Dedifferentiated amniotic fluid mesenchymal stem cell (primary cell): ENCODE data around the gene TMEM192.
"Not testable (repeated sequence)": the region's sequence is repeated elsewhere in the genome, so short reads cannot be mapped to it uniquely, and the experiment has no call there.

Source experiments
- DNase-seq: peaks from one replicate; pipeline ENCODE4 v3.0.0-alpha.2; 2016; ENCODE audit errors: extremely low spot score

The TMEM192 gene

DNA sequence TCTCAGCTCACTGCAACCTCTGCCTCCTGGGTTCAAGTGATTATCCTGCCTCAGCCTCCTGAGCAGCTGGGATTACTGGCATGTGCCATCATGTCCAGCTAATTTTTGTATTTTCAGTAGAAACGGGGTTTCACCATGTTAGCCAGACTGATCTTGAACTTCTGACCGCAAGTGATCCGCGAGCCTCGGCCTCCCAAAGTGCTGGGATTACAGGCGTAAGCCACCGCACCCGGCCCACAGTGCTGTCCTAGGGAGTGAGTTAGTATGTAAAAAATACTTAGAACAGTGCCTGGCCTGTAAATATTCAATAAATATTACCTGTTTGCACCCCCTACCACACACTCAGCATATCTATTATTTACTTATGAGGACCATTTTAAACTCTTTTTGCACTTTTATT, 20.5 kb downstream of the TMEM192 start:
- DNase-seq = not testable (repeated sequence)

DNA sequence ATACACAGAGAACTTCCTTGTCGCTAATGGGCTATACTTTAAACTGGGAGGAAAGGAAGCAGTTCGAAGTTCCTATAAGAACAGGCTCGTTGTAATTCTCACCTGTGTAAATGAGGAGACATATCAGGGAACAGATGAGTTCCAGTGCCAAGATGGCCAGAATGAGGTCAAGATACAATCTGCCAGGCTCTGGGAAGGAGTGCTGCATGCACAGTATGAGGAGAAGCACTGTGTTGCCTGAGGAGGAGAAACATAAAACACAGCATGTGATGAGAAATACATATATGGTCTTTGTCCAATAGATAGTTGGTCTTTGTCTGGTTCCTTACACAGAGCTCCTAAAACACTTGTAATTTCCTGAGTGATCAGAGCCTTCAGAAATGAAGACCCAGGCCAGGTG, 24.3 kb downstream of the TMEM192 start:
- DNase-seq = no peak

DNA sequence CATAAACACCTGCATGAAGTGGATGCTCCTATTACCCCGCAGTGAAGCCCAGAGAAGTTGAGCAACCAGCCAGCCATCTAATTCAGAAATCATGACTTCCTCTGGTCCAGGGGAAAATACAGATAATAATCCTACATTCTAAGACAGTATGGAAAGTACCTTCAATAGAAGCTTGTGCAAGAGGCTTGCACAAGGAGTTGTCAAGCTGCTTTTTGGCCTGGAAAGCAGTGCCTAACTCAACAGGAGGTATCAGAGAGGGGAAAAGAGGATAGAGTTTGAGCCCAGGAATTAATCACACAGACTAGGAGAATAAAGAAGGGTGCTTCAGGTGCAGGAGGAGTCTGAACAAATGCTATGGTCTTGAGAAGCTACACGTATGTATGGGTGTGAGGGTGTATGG, 26.7 kb downstream of the TMEM192 start:
- DNase-seq = no peak

DNA sequence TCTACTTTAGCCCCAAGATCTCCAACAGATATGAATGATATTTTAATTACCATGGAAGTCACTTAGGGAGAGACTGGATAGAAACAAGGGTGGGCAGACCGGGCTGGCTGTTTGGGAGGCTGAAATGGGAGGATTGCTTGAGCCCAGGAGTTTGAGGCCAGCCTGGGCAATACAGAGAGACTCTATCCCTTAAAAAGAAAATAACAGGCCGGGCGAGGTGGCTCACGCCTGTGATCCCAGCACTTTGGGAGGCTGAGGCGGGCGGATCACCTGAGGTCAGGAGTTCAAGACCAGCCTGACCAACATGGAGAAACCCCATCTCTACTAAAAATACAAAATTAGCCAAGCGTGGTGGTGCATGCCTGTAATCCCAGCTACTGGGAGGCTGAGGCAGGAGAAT, 27.9 kb downstream of the TMEM192 start:
- not testable (repeated sequence) for DNase-seq

DNA sequence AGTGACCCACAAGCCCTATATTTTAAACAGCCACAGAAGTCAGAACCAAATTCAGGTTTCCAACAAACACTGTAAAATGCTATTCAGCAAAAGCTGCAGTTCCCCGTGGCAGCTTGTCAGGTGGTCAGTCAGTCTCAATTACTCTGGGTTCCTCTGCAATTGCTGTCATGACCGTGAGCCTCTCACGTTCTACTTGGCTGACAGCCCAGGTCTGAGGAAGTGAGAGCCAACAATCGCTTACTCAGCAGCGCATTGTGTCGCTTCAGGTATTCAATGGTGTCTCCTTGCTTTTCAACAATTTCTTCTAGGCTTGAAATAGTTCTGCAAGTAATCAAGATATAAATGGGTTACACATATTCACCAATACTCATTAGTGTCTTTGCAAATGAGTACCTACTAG, 33.2 kb downstream of the TMEM192 start:
- DNase-seq = no peak

DNA sequence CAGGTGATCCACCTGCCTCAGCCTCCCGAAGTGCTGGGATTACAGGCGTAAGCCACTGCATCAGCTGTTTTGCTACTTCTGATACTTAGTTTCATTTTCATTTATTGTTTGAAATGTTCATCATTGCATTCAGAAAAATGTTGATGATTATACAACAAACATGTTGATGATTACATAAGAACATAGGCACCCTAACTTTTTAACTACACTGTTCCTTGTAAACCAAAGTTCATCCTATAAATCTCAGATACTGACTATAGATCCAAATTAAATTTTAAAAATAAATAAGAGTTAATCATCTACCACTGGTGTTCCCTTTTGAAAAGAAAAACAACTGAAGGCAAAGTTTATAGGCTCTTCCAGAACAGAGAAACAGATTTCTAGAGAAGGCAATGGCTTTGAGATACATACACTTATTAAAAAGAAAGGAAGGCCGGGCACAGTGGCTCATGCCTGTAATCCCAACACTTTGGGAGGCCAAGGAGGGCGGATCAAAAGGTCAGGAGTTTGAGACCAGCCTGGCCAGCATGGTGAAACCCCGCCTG, 35.6 kb downstream of the TMEM192 start:
- DNase-seq = no peak

DNA sequence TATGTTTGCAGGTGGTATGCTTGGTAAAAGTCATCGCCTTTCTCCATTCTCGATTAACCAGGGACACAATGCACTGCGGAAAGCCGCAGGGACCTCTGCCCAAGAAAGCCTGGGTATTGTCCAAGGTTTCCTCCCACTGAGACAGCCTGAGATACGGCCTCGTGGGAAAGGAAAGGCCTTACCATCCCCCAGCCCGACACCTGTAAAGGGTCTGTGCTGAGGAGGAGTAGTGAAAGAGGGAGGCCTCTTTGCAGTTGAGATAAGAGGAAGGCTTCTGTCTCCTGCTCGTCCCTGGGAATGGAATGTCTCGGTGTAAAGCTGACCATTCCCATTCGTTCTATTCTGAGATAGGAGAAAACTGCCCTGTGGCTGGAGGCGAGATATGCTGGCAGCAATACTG, 39.3 kb downstream of the TMEM192 start:
- DNase-seq = not testable (repeated sequence)

DNA sequence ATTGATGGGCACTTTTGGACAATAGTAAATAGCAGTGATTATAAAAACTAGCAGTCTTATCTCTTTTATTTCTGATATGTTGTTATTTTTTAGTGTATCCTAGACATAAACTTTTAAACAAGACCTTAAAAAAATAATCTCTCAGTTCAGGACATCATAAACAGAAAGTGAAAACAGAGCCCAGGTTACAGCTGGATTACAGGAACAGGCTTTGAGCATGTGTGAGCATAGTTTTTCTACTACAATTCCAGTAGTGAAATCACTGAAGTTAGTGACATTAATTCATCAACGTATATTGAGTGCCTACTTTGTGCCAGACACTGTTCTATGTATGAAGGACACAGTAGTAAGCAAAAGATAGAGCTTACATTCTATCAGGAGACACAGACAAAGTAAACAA, 42.1 kb downstream of the TMEM192 start:
- DNase-seq = no peak

DNA sequence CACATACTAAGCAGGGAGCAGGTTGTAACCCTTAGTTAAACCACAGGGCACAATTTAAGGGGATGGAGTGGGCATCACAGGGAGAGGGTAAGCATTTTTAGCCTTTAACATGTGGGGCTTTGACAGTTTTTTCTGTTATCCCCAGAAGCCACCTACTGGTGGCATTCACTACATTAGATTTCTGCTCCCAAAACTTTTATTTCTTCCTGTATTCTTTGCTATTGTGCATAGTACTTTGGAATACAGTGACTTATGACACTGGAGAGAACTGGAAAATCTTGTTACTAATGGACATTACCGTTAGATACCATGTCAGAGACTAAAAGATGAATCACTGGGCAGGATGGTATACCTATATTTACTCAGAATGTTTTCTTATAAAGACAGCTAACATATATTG, 51.7 kb downstream of the TMEM192 start:
- DNase-seq = no peak

DNA sequence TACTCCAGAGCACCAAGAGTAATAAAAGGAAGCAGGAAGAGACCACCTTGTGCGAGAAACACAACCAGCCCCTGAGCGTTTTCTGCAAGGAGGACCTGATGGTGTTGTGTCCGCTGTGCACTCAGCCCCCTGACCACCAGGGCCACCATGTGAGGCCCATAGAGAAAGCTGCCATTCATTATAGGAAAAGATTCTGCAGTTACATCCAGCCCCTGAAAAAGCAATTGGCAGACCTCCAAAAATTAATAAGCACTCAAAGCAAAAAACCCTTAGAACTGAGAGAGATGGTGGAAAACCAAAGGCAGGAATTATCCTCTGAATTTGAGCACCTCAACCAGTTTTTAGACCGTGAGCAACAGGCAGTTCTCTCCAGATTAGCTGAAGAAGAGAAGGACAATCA, 53.3 kb downstream of the TMEM192 start:
- DNase-seq = no peak

DNA sequence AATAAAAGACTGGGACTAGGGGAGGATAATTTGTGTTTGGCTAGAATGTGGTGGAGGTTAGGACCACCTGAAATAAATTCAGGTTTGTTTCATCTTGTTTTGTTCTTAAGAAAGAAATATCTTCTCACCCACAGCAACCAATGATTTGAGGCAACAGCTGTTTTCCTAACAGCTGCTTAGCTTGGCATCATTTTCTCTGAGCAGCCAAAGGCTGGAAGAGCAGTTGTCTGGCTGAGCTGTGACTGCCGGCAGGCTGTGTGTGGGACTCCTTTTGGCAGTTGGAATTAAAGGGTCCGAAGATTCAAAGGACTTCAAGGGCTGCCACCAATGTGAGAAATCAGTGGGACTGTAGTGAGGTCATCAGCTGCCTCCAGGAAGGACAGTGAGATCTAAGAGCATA, 54.0 kb downstream of the TMEM192 start:
- no peak for DNase-seq

DNA sequence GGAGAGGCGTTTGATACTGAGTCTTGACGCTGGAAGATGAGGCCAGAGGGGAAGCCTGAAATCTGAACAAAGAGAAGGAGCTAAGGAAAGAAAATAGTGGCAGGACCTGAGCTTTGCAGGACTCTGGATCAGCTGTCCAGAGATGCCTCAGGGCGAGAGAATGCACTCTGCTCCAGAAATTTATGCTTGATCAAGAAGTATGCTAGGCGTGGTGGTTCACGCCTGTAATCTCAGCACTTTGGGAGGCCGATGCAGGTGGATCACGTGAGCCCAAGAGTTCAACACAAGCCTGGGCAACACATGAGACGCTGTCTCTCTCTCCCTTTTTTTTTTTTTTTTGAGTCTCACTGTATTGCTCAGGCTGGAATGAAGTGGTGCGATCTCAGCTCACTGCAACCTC, 57.1 kb downstream of the TMEM192 start:
- DNase-seq = no peak

DNA sequence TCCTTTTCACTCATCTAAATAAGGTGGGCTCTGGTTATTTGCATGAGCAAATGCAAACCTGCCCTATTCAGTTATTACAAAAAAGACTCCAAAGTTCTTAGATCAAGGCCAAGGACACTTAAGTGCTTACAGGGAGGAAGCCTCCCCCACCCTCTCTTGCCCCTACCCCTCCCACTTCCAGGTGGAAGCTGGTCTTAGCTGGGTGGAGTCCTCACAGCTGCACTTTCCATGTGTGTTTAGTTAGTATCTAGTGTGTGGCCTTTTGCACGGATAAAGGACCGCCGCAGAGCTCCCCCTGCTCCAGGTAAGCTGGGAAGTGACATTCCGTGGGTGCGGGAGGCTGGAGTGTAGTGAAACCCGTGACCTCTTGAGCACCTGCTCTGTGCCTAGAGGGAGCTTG, 59.0 kb downstream of the TMEM192 start, which contains the start of gene TRIM75:
TRIM75 (plus strand) TSS at position 222 of the 400 bp plus-strand sequence. CDS start 5,282 bp downstream, outside the sequence.
- DNase-seq = no peak

DNA sequence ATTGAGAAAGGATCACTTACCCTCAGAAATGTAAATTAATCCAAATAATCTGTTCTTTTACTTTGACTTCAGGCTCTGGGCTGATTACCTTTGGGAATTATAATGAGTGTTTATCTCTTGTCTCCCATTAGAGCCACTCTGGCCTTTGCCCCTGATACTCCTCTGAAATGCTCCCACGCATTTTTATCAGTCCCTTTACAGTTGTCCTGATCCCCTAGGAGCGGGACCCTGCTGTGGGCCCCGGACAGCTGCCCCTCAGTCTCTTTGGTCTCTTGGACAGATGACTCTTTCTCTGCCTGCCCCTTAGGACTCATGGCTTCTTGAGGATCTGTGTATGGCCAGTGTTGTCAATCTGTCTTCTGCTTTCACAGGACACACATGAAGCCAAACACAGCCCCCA, 60.0 kb downstream of the TMEM192 start:
- DNase-seq = no peak

DNA sequence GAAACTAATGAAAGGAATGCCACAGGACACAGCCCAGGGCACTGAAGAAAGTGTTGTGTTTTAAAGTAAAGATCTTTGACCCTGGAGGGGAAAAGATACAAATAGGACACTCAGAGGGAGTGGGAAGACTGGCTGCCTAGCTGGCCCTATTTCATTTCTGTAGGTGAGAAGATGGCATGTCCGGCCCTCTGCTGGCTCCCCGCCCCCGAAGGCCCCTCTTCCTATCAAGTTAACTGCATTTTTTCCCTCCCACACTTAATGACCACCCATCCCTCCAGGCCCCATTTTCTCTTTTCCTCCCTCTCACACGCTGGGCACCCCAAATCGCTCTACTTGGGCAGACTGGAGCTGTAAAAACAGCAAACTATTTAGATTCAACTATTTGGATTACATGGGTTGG, 64.5 kb downstream of the TMEM192 start:
- DNase-seq = no peak

DNA sequence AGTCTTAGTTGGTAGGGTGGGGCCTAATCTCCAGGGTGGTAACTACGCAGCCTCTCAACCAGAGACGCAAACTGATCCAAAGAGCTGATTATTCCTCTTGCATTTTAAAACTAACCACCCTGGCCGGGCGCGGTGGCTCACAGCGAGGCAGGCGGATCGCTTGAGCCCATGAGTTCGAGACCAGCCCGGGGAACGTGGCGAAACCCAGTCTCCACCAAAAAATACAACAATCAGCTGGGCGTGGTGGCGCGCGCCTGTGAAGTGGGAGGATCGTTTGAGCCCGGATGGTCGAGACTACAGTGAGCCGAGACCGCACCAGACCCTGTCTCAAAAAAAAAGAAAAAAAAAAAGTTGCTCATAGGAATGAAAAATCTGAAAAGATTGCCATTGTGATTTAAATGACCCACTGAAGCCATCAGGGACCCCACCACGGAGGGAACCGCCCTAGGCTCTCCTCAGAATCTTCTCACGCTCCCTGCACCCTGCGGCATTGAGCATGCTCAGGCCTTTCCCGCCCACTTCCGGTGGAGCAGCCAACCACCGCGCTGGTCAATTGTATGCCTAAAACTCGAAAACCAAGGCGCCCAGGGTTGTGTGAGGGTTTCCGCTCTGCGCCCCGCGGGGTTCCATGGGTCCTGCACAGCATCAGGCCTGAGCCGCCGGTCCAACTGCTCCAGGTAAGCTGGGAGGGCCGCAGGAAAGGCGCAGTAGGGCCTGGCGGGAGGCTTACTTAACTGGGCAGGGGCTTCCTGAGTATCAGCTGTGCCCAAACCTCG, 81.0 kb downstream of the TMEM192 start, which contains the start of gene TRIM60:
TRIM60 (plus strand) TSS at position 564 of the 776 bp plus-strand sequence. CDS start 8,074 bp downstream, outside the sequence.
- DNase-seq = no peak

DNA sequence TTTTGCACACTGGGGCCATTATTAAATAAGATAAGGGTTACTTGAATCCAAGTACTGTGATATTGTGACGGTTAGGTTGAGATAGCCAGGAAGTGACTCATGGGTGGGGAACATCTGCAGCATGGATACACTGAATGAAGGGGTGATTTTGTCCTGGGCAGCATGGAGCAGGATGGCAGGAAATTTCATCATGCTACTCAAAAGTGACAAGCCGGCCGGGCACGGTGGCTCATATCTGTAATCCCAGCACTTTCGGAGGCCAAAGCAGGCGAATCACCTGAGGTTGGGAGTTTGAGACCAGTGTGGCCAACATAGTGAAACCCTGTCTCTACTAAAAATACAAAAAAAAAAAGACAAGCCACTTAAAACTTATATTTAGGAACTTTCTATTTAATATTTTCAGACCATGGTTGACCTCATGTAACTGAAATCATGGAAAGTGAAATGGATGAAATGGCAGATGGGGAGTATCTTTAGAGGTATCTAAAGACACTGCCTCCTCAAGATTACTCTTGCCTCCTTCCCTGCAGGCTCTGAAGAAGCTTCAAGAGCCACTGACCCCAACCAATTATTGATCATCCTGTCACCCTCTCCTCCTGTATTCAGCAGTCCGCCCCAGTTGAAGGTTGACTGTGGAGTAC, 84.8 kb downstream of the TMEM192 start:
- DNase-seq = no peak

DNA sequence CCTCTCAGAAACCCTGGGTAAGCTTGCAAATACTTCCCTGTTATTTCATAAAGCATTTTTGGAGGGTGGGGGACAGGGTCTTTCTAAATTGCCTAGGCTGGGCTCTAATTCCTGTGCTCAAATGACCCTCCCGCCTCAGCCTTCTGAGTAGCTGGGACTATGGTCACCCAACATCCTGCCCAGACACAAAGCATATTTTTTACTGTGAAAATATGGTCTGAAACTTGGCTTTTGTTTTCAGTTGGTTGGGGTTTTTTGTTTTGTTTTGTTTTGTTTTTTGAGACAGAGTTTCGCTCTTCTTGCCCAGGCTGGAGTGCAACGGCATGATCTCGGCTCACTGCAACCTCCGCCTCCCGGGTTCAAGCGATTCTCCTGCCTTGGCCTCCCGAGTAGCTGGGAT, 86.9 kb downstream of the TMEM192 start:
- DNase-seq = not testable (repeated sequence)
